Measurements from ENCODE around the gene PPP1R12C.

- no peak for TF ChIP-seq POLR2A (IDR thresholded peaks at IDR 0.05)
- no peak for TF ChIP-seq CTCF (IDR thresholded peaks at IDR 0.05)
- TF ChIP-seq POLR2AphosphoS5 (IDR thresholded peaks at IDR 0.05): no peak
Measured at GRCh38 chr19:55157064-55157908, 39.8 kb upstream of the PPP1R12C start, which contains the start of gene TNNI3.

Data from breast epithelium (tissue), 3 donors.